ENCODE results near the gene GPR146.
"Not testable (repeated sequence)": the region's sequence is repeated elsewhere in the genome, so short reads cannot be mapped to it uniquely, and the experiment has no call there.

GPR146 gene

GRCh38 chr7:1044189-1045068, at the start of gene GPR146:
Gene GPR146 (plus strand): TSS chr7:1044546. CDS start chr7:1057516, 12,970 bp downstream.
- peak; percentile 89 for DNase-seq

GRCh38 chr7:994592-995308, 49.6 kb upstream of the GPR146 start:
- no peak for DNase-seq

- DNase-seq: no peak
Measured at GRCh38 chr7:995571-995970, 48.8 kb upstream of the GPR146 start.

- no peak for DNase-seq
Measured at GRCh38 chr7:996079-996872, 48.1 kb upstream of the GPR146 start.

- no peak for DNase-seq
Measured at GRCh38 chr7:997404-998395, 46.6 kb upstream of the GPR146 start.

- no peak for DNase-seq
Measured at GRCh38 chr7:999149-999879, 45.0 kb upstream of the GPR146 start.

- DNase-seq: no peak
Measured at GRCh38 chr7:999941-1000935, 44.1 kb upstream of the GPR146 start.

- not testable (repeated sequence) for DNase-seq
Measured at GRCh38 chr7:1001069-1001770, 43.1 kb upstream of the GPR146 start.

- DNase-seq: not testable (repeated sequence)
Measured at GRCh38 chr7:1002026-1002425, 42.3 kb upstream of the GPR146 start.

GRCh38 chr7:1002445-1002844, 41.9 kb upstream of the GPR146 start:
- DNase-seq: not testable (repeated sequence)

- DNase-seq: no peak
Measured at GRCh38 chr7:1004018-1004852, 40.1 kb upstream of the GPR146 start.

GRCh38 chr7:1005303-1005702, 39.0 kb upstream of the GPR146 start:
- DNase-seq: no peak

- DNase-seq: no peak
Measured at GRCh38 chr7:1007901-1008300, 36.4 kb upstream of the GPR146 start.

GRCh38 chr7:1008733-1009363, 35.5 kb upstream of the GPR146 start:
- DNase-seq: no peak

- DNase-seq: no peak
Measured at GRCh38 chr7:1009747-1010146, 34.6 kb upstream of the GPR146 start.

GRCh38 chr7:1010226-1010625, 34.1 kb upstream of the GPR146 start:
- DNase-seq: no peak

GRCh38 chr7:1011297-1012003, 32.9 kb upstream of the GPR146 start:
- DNase-seq: no peak

Measured in stimulated activated CD4-positive, alpha-beta T cell treated with anti-CD3 and anti-CD28 coated beads, Interleukin-1b, Interleukin-23, amount 100 ng/mL, for 48 hours (primary cell).